HG02840 (cell line): ENCODE results near the gene KLHL40.

Experiments used
- ATAC-seq: cut with Tn5 transposase; IDR thresholded peaks from one replicate; pipeline ENCODE4 v1.9.1; 2021; ENCODE audit warnings: mild to moderate bottlenecking, moderate library complexity, moderate number of reproducible peaks; ENCODE audit not compliant: unreplicated experiment, low FRiP score

The KLHL40 gene, protein sequence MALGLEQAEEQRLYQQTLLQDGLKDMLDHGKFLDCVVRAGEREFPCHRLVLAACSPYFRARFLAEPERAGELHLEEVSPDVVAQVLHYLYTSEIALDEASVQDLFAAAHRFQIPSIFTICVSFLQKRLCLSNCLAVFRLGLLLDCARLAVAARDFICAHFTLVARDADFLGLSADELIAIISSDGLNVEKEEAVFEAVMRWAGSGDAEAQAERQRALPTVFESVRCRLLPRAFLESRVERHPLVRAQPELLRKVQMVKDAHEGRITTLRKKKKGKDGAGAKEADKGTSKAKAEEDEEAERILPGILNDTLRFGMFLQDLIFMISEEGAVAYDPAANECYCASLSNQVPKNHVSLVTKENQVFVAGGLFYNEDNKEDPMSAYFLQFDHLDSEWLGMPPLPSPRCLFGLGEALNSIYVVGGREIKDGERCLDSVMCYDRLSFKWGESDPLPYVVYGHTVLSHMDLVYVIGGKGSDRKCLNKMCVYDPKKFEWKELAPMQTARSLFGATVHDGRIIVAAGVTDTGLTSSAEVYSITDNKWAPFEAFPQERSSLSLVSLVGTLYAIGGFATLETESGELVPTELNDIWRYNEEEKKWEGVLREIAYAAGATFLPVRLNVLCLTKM

DNA sequence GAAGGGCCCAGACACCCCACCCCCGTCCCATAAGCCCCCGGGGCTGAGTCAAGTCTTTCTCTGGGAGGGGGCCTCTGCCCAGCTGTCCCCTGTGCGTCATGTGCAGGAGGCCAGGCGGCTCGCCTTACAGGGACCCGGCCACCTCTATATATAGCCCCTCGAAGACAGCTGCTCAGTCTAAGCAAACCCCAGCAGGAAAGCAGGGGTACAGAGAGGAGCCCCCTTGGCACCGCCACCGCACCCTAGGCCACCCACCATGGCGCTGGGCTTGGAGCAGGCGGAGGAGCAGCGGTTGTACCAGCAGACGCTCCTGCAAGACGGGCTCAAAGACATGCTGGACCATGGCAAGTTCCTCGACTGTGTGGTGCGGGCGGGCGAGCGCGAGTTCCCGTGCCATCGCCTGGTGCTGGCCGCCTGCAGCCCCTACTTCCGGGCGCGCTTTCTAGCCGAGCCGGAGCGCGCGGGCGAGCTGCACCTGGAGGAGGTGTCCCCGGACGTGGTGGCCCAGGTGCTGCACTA lies at the start of gene KLHL40:
TSS of gene KLHL40 (plus strand) at position 175 of the 519 bp plus-strand sequence. CDS start at position 257, 82 bp downstream.
- ATAC-seq = no peak

DNA sequence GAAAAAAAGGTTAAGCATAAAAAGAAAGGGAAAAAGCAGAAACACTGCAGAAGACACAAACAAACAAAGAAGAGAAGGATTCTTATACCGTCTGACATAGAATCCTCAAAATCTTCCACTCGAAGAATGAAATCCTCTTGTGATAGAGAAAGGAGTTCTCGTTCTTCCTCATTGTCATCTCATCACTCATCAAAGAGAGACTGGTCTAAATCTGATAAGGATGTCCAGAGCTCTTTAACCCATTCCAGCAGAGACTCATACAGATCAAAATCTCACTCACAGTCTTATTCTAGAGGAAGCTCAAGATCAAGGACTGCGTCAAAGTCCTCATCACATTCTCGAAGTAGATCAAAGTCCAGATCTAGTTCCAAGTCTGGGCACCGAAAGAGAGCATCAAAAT lies 48.3 kb upstream of the KLHL40 start:
- no peak for ATAC-seq

DNA sequence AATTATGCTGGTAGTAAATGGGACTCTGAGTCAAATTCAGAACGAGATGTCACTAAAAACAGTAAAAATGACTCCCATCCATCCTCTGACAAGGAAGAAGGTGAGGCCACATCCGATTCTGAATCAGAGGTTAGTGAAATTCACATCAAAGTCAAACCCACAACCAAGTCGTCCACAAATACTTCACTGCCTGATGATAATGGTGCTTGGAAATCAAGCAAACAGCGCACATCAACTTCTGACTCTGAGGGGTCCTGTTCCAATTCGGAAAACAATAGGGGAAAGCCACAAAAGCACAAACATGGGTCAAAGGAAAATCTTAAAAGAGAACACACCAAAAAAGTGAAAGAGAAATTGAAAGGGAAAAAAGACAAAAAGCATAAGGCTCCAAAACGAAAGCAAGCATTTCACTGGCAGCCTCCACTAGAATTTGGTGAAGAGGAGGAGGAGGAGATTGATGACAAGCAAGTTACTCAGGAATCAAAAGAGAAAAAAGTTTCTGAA lies 46.9 kb upstream of the KLHL40 start:
- no peak for ATAC-seq

DNA sequence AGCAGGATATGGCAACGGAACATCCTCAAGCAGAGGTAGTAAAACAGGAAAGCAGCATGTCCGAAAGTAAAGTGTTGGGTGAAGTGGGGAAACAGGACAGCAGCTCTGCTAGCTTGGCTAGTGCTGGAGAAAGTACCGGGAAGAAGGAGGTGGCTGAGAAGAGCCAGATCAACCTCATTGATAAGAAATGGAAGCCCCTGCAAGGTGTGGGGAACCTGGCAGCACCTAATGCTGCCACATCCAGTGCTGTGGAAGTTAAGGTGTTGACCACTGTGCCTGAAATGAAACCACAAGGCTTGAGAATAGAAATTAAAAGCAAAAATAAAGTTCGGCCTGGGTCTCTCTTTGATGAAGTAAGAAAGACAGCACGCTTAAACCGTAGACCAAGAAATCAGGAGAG lies 46.1 kb upstream of the KLHL40 start:
- no peak for ATAC-seq

DNA sequence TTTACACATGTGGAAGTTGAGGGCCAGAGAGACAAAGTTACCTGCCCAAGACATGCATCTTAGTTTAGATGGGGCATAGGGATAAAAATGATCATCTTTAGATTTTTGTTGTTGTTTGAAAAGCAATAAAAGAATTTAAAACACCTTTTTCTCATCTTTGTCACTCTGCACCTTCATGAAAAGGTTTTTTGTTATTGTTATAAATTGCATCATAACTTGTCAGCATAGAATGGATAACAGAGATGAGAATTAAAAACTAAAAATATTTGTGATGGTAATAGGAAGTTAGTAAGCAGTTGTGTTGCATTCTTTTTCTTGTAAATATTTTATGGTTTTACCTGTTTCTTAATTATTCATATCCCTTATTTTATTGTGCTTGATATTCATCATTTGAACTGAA lies 45.2 kb upstream of the KLHL40 start:
- ATAC-seq = no peak

DNA sequence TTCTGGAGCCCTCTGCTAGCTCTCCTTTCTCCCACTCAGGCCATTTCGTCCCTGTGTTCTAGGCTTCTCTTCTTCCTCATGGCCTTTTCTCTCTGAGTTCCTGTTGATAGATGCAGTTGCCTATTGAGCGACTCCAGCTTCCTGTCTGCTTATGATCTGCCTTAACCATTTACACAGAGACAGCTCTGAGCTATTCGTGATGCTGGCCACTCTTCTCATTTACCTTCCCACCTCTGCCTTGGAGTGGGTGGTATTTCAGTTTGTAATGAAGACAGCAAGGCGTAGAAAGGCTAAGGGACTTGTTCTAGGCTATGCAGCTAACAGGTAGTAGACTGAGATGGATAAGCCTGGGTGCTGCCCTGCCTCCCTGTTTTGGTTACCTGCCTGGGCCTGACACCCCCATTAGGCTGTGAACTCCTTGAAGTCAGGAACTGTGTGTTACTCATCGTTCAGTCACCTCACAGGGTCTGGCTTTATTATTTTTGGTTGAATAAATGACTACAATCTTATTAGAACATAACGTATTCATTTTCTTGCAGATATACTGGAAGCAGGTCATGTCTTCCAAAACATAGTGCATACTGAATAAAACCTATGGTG lies 44.5 kb upstream of the KLHL40 start:
- ATAC-seq = no peak

DNA sequence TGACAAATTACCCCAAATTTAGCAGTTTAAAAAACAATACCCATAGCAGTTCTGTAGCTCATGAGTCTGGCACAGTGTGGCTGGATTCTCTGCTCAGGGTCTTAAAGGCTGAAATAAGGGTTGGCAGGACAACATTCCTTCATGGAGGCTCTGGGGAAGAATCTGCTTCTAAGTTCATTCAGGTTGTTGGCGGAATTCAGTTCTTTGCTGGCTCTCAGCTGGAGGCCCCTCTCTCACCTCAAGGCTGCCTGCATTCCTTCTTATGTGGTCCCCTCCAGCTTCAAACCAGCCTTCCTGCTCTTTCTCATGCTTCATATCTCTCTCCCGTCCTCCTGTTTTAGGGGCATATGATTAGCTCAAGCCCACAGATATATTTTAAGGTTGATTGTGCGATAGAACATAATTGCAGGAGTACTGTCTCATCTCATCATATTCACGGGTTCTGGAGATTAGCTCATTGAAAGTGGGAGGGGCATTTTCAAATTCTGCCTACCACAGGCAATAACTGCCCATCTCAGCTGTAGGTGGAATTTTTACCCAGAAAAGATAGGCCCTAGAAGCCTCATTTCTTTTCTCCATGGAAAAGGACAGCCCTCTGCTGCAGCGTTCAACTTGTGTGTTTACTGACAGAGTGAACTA lies 37.4 kb upstream of the KLHL40 start:
- ATAC-seq = no peak

DNA sequence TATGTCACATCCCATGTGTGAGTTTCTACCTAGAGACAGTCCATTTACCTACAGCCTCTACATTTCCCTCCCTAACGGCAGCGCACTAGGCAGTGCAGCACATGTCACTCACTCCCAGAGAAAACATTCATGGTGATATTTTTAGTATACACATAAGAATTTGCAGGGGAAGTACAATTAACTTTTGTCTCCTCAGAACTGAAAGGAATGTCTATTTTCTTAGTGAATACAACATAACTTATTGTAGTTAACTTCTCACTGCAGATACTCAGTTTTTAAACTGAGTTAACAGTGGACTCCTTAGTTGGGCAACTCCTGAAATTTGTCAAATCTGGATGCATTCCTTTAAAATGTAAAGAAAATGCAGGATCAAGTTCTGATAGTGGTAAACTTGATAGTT lies 36.3 kb upstream of the KLHL40 start:
- no peak for ATAC-seq

DNA sequence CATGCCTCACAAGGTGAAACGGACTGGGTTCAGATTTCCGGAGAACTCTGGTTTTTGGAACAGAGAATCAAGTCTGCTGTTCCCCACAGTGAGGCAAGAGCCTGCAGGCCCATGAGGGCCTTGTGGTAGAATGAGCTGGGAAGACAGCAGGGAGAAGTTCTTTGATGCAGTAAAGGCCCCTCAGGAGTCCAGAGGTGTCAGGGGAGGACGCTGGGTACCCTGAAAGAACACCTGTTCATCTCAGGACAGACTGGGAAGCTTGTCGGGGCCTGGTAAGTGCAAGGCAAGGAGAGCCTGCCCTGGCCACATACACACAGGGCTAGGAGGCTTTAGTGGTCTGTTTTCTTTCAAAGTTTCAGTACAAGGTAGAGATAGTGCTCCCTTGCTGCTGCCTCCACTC lies 35.6 kb upstream of the KLHL40 start:
- no peak for ATAC-seq

DNA sequence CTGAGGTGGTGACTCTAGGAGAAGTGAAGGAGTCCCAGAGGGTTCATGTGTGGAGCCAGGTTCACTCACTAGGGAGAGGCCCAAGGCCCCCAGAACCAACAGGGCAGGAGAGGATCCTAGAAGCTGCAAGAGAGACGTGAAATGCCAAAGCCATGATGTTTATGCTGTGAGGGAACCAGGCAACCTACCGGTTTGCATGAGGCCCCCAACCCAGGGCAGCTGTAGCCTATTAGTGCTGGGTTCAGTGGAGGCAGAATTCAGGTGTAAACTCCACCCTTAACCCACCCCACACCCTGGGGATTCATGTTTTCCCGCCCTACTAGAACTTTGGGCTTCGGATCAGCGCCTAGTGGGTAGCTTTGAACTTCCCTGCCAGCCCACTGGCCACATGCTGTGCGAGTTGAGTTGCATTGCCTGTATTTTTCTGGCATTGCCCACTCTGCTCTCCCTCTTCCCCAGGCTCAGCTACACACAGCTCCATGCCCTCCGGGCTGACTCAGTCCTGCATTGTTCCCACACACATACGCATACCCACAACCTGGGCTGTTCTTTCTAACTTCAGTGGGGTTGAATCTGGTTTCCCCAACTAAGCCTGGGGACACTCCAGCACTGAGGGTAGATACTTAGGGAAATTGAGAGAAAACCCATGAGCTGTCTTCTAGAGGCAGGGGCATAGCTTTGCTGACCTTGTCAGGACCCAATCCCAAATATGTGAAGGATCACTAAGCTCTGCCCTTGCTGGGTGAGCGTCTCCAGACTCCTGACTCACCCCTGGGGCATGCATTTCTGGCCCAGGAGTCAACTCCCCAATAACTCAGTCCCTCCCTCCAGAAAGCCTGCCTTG lies 33.9 kb upstream of the KLHL40 start:
- no peak for ATAC-seq

DNA sequence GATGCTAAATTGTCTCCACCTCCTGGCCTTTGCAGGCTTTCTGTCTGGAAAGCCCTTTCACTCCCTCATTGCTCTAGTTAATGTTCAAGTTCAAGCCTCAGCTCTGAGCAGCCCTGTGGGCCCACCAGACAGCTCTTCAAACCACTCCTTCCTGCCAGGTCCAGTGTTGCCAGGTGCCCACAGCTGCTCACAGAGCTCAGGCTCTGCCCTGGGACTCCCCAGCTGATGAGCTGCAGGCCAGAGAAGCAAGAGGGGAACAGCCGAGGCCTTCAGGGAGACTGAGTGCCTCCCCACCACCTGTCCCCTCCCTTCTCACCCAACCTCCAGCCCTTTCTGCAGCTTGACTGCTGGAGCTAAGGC lies 33.1 kb upstream of the KLHL40 start:
- no peak for ATAC-seq

DNA sequence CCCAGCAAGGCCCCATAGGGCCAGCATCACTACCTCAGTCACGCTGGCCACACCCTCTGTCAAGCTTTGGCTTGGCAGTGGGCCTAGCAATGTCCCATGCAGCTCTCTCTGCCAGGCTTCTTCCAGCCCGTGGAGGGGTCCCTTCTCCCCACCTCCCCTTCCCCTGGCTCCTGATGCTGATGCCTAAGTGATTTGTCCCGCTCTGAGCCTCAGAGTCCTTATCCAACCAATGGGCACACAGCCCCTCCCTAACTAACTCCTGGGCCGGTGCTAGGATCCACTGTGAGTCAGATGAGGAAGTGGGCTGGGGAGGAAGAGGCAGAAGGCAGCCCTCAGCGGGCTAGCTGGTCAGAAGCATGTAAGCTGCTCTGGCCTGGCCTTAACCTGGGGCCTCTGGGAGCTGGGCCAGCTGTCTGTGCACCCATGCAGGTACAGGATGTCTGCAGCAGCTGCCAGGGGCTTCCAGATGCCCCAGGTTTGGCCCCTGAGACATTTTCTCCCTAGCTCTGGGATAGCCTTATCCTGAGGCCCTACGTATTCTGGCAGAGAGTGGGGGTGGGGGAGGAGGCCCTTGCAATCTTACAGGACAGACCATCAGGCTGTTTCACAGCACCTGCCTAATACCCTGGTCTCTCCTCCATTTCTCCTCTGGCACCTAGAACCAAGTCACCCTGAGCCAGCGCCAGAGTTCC lies 32.6 kb upstream of the KLHL40 start:
- ATAC-seq = no peak

DNA sequence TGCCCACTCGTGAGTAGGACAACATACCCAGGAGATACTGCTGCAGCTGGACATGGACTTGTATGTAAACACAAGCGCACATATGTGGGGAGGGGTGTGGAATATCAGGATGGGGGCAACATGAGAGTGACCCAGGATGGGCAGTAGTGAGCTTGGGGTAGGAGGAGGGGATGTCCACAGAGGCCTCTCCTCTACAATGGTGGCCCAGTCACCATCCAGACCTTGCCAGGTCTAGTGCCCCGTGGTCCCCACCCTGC lies 32.1 kb upstream of the KLHL40 start:
- ATAC-seq = no peak

DNA sequence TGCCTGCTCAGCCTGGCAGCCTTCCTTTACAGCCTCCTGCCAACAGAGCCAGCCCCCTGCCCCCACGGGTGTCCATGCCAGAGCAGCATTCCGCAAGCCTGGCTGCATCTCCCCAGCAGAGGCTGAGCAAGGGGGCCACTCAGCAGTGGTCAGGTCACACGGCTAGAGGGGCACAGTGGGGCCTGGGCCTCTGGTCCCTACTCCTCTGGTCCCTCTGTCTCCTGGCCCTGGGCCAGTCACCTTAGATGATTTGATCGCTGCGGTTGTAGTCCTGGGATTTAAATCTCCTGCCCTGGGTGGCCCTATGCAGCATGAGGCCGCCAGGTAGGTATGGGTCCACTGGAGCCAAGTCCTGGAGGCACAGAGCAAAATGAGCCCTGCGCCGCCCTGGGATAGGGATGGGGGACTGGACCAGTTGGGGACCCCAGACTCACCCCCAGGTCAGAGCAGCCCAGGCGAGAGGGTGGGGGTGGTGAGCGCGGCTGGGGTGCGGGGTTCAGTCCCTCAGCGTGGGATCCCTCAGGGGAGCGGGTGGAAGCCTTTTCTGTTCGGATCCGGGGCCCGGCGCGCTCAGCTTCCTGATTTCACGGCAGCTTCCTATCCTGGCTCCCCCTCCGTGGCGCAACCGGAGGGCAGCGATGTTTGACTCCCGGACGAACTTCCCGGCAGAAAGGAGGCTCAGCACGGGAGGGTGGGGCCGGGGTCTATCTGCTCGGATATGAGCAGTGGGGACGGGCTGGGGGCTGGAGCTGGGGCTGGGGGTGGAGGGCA lies 31.6 kb upstream of the KLHL40 start, which contains the start of gene ZBTB47:
TSS of gene ZBTB47 (plus strand) at position 138 of the 771 bp plus-strand sequence. CDS start 4,659 bp downstream, outside the sequence.
- no peak for ATAC-seq

DNA sequence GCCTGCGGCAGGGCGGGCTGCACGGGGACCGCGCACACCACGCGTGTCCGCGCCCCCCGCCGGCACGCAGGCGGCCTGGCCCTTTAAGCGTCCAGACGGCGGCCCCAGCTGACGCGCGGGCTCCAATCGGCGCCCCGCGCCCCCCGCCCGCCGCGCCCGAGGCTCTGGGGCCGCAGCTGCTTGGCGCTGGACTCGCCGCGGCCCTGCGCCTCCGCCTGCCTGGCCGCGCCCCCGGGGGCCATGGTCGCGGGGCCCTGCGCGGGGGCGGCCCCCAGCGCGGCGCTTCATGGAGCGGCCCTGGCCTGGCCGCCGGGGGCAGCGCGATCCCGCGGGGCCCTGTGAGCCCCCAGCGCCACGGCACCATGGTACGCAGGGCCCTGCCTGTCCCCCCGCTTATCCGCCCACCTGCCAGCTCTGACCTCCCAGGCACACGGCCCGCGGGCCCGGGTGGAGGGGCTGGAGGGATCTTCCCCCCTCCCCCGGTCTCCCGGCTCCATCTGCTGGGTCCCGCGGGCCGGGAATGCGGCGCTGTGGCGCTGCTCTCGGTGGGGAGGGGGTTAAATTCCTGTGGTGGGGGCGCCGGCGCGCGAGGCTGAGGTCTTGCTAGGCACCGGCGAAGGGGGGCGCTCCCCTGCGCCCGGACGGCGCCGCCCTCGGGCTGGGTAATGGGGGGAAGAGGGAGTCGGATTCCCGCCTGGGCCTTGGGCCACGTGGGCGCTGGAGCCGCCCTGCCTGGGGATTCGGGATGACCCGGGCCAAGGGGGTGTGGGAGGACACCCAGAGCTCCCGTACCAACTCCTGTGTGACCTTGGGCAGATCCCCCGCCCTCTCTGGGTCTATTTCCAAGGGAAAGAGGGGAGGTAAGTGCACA lies 30.8 kb upstream of the KLHL40 start:
- no peak for ATAC-seq

DNA sequence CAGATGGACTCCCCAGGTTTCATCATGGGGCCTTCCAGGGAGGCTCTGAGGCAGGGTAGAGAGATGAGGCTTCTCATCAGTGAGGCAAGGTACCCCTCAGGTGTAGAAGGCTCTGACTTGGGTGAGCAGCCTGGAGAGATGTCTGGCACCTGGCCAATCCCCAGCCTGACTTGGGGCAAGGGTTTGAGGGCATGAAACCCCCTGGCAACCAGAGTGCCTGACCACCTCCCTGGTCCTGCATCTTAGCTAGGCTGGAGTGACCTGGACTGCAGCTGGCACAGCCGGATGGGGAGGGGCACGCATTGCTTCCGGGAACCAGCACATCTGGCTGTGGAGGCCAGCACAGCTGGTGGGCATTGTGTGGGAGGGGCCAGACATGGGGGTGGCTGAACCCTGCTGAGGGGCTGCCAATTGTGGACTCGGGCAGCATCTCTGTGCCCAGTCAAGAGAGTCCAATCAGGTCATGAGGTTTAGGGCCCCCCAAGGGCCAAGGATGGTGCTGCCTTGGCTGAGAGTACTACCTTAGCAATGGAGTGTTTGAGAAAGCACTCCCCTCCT lies 29.9 kb upstream of the KLHL40 start:
- ATAC-seq = no peak

DNA sequence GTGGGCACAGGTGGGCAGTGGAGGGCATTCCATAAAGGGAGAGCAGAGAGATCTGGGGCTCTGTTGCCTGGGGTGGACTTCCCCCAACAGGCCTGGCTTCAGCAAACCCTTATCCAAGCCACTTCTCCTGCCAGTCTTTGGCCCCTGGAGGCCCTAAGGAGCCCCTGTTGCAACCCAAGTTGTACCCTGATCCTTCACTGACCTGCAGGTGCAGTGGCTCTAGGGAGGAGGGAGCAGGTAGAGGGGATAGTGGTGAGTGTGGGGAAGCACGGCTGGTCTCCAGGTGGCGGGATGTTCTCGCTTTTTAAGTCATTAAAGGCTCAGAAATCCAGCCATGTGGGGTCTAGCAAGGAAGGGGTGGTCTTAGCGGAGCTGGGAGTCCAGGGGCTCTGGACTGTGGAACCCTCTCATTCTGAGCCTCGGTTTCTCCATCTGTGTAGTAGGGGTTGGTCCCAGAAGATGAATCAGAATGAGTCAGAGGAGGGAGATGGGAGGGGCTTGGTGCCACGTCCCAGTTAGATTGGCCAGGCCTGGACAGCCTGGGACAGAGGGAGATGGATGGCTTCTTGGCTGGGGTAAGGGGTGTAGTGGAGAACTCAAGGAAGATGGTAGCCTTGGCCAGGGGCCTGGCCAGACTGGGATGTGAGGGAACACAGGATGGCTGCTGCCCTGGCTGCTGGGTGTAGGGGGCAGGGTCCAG lies 29.2 kb upstream of the KLHL40 start:
- no peak for ATAC-seq
